Endometrial microvascular endothelial cells (primary cell): ENCODE measurements around the gene RCHY1. TPM values are rescaled to one million over a fixed set of nuclear protein-coding genes. Genes with fewer than 3 reads are reported as not detected.
"Not testable (repeated sequence)": the region's sequence is repeated elsewhere in the genome, so short reads cannot be mapped to it uniquely, and the experiment has no call there.

Source experiments
- in situ Hi-C: cut with HindIII; loops from 2 replicates; pipeline ENCODE4 v1.10.0; 2017; ENCODE audit warnings: low sequenced_read_pairs, low pct_unique_long_range_greater_than_20kb; ENCODE audit errors: inconsistent ontology term
- total RNA-seq: library from RNA; depleted of rRNA; stranded (reverse); fragments of >200 nt; gene quantifications from one replicate; pipeline ENCODE4 v1.2.3, GENCODE V29; 2015; ENCODE audit errors: inconsistent ontology term

RCHY1 gene
- total RNA-seq, 1 donor from 2014 or later: 18.0 TPM

GRCh38 chr4:75525086-75525485 lies 10.9 kb upstream of the RCHY1 start:
- in situ Hi-C loops: no loop called here

GRCh38 chr4:75519452-75519851 lies 5.2 kb upstream of the RCHY1 start:
- in situ Hi-C loops: not testable (repeated sequence)

- in situ Hi-C loops: no loop called here
Observed at GRCh38 chr4:75516144-75516543, 1.9 kb upstream of the RCHY1 start.

- in situ Hi-C loops: no loop called here
Observed at GRCh38 chr4:75514949-75515612, 878 bp upstream of the RCHY1 start.

GRCh38 chr4:75513526-75514130 lies 575 bp downstream of the RCHY1 start:
- in situ Hi-C loops: no loop called here

GRCh38 chr4:75512386-75513211 lies 1.6 kb downstream of the RCHY1 start:
- in situ Hi-C loops: no loop called here

GRCh38 chr4:75511841-75512240 lies 2.4 kb downstream of the RCHY1 start:
- in situ Hi-C loops: no loop called here

GRCh38 chr4:75509592-75509991 lies 4.6 kb downstream of the RCHY1 start:
- in situ Hi-C loops: not testable (repeated sequence)

- in situ Hi-C loops: no loop called here
Observed at GRCh38 chr4:75505630-75506029, 8.6 kb downstream of the RCHY1 start.

- in situ Hi-C loops: no loop called here
Observed at GRCh38 chr4:75502671-75503070, 11.5 kb downstream of the RCHY1 start.

GRCh38 chr4:75499900-75500299 lies 14.3 kb downstream of the RCHY1 start:
- in situ Hi-C loops: no loop called here

GRCh38 chr4:75498041-75498440 lies 16.2 kb downstream of the RCHY1 start:
- in situ Hi-C loops: no loop called here

GRCh38 chr4:75497133-75497532 lies 17.1 kb downstream of the RCHY1 start:
- in situ Hi-C loops: no loop called here

- in situ Hi-C loops: no loop called here
Observed at GRCh38 chr4:75496406-75496805, 17.8 kb downstream of the RCHY1 start.

GRCh38 chr4:75495476-75495875 lies 18.7 kb downstream of the RCHY1 start:
- in situ Hi-C loops: no loop called here

- in situ Hi-C loops: no loop called here
Observed at GRCh38 chr4:75494563-75494962, 19.6 kb downstream of the RCHY1 start.

- in situ Hi-C loops: no loop called here
Observed at GRCh38 chr4:75490155-75490554, 24.0 kb downstream of the RCHY1 start.

GRCh38 chr4:75484190-75484589 lies 30.0 kb downstream of the RCHY1 start:
- in situ Hi-C loops: no loop called here

- in situ Hi-C loops: no loop called here
Observed at GRCh38 chr4:75477201-75477600, 37.0 kb downstream of the RCHY1 start.

GRCh38 chr4:75470738-75471137 lies 43.5 kb downstream of the RCHY1 start:
- in situ Hi-C loops: no loop called here
